ENCODE measurements around the gene CCDC86.

The CCDC86 gene

DNA sequence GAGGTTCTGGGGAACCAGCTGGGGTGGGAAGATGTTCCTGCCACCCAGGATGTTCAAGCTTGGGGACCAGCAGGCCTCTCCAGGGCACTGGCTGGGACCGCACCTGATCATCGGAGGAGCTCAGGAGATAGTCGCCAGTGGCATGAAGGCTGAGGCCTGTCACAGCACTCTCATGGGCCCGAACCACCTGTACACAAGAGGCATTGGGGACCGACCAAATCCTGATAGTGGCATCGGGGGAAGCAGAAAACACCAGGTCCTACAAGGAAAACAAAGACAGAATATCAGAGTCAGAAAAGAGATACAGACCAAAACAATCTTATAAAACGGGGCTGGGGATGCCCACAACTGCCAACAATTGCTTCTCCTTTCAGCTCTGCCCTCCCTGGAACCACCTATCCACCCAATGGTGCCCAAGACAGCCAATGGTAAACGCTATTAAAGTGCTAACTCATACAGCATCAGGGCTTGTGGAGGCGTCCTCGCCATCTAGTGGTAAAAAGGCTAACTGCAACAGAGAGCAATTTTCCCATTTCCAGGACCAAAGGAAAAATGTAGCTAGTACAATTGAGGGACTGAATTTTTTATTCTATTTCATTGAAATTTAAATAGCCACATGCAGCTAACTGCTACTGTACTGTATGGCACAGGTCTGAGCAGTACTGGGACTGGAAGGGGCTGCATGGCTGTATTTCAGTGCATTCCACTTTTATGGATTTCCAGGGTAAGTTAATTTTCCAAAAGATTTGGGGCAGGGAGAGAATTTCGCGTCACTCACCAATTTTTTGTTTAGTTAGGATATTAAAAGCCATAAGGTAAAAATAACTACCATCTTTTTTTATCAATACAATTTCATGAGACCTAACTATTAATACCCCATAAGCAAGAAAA is 57.4 kb downstream of the CCDC86 start:
- DNase-seq, result peak in 4 of 6 experiments; percentile 17 to 29 (median 24)

DNA sequence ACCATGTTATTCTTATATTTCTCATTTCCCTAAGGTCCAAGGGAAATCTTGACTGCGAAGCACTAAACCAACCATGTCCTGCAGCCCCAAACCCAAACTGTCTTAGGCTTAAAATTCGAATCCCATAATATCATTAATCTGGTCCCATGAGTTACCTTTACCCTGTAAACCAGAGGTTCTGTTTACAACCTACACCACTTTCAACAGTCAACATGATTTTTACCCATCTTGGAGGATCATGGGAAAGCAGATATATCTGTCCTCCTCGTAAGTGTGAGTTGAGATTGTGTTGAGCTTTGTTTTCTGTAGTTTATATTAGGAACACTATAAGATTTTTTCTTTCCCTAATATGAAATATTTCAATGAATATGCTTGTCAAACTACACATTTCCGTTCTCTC is 58.1 kb downstream of the CCDC86 start:
- DNase-seq, result no peak
